ENCODE data around the gene GFM1. TPM values are rescaled to one million over a fixed set of nuclear protein-coding genes. Genes with fewer than 3 reads are reported as not detected.

GFM1 gene
- total RNA-seq, 5 donors from 2014 or later (not counting 1 experiment from before 2014, with no cell fraction given) = 39.0 to 46.8 (median 40.1) TPM

GRCh38 chr3:158702815-158703481 lies 58.6 kb downstream of the GFM1 start:
- ATAC-seq (replicated peaks in 1 of 4) (no peak), DNase-seq (no peak)
- Mint-ChIP-seq H3K4me1 (peaks cover 12 to 19% (median 15%) of the 10 kb centered on the region in 3 donors), H3K27me3 (no peaks in the 10 kb centered on the region), H3K9me3 (no peaks in the 10 kb centered on the region), H3K36me3 (peaks cover 52% of the 10 kb centered on the region), H3K4me3 (no peak overlapping the region), H3K27ac (no peak overlapping the region)
- H3K36me3 ChIP-seq (ENCODE audit: control insufficient read depth in 2 of 2, extremely low read depth in 1 of 2, insufficient read depth in 1 of 2, low read length in 1 of 2) = peaks cover 0 to 11% of the 10 kb centered on the region in 2 donors
- H3K27ac ChIP-seq (ENCODE audit: low read length) = no peak overlapping the region
- POLR2A ChIA-PET = no interaction called here
- H3K4me3 ChIP-seq (ENCODE audit: control insufficient read depth in 1 of 2, extremely low read depth in 1 of 2, low read length in 1 of 2) = no peak overlapping the region
- H3K9me3 ChIP-seq = no peaks in the 10 kb centered on the region
- no peaks in the 10 kb centered on the region for H3K4me1 ChIP-seq (ENCODE audit: control insufficient read depth in 1 of 2, extremely low read depth in 1 of 2, insufficient read depth in 2 of 2, low read length in 2 of 2)
- H3K27me3 ChIP-seq (replicated peaks in 1 of 2; ENCODE audit: control insufficient read depth in 2 of 2, extremely low read depth in 1 of 2, insufficient read depth in 2 of 2, low read length in 1 of 2) = no peaks in the 10 kb centered on the region
- CTCF ChIA-PET = no interaction called here
- 92% methylated on average over 3 of the region's 4 CpGs for WGBS (ENCODE audit: insufficient coverage)

GRCh38 chr3:158703566-158703965 lies 59.2 kb downstream of the GFM1 start:
- Mint-ChIP-seq H3K4me3 (no peak overlapping the region), H3K27me3 (no peaks in the 10 kb centered on the region), H3K9me3 (no peaks in the 10 kb centered on the region), H3K27ac (no peak overlapping the region), H3K4me1 (peaks cover 12 to 19% (median 15%) of the 10 kb centered on the region in 3 donors), H3K36me3 (peaks cover 53% of the 10 kb centered on the region)
- POLR2A ChIA-PET = no interaction called here
- Histone ChIP-seq H3K9me3 (no peaks in the 10 kb centered on the region), H3K27me3 (replicated peaks in 1 of 2; ENCODE audit: control insufficient read depth in 2 of 2, extremely low read depth in 1 of 2, insufficient read depth in 2 of 2, low read length in 1 of 2) (no peaks in the 10 kb centered on the region), H3K4me3 (ENCODE audit: control insufficient read depth in 1 of 2, extremely low read depth in 1 of 2, low read length in 1 of 2) (no peak overlapping the region), H3K27ac (ENCODE audit: low read length) (no peak overlapping the region), H3K4me1 (ENCODE audit: control insufficient read depth in 1 of 2, extremely low read depth in 1 of 2, insufficient read depth in 2 of 2, low read length in 2 of 2) (no peaks in the 10 kb centered on the region), H3K36me3 (ENCODE audit: control insufficient read depth in 2 of 2, extremely low read depth in 1 of 2, insufficient read depth in 1 of 2, low read length in 1 of 2) (peaks cover 0 to 17% of the 10 kb centered on the region in 2 donors)
- DNase-seq = no peak
- no CpG with 5 or more reads among the region's 1 CpG for WGBS (ENCODE audit: insufficient coverage)
- no peak for ATAC-seq (replicated peaks in 1 of 4)
- CTCF ChIA-PET = no interaction called here

- Mint-ChIP-seq H3K9me3 (no peaks in the 10 kb centered on the region), H3K36me3 (peaks cover 59% of the 10 kb centered on the region), H3K4me1 (peaks cover 0 to 6% (median 3%) of the 10 kb centered on the region in 3 donors), H3K4me3 (no peak overlapping the region), H3K27ac (no peak overlapping the region), H3K27me3 (no peaks in the 10 kb centered on the region)
- H3K9me3 ChIP-seq = no peaks in the 10 kb centered on the region
- ATAC-seq (replicated peaks in 1 of 4) = no peak
- no peaks in the 10 kb centered on the region for H3K27me3 ChIP-seq (replicated peaks in 1 of 2; ENCODE audit: control insufficient read depth in 2 of 2, extremely low read depth in 1 of 2, insufficient read depth in 2 of 2, low read length in 1 of 2)
- no peak for DNase-seq
- H3K4me1 ChIP-seq (ENCODE audit: control insufficient read depth in 1 of 2, extremely low read depth in 1 of 2, insufficient read depth in 2 of 2, low read length in 2 of 2) = no peaks in the 10 kb centered on the region
- H3K4me3 ChIP-seq (ENCODE audit: control insufficient read depth in 1 of 2, extremely low read depth in 1 of 2, low read length in 1 of 2) = no peak overlapping the region
- ChIA-PET CTCF (no interaction called here), POLR2A (interaction anchor here in 1 of 2 donors (0.6 kb wide), 1 partner anchor 562 kb away, joined by 4 read pairs; no protein-coding TSS in a partner anchor)
- H3K27ac ChIP-seq (ENCODE audit: low read length) = no peak overlapping the region
- peaks cover 0 to 24% of the 10 kb centered on the region in 2 donors for H3K36me3 ChIP-seq (ENCODE audit: control insufficient read depth in 2 of 2, extremely low read depth in 1 of 2, insufficient read depth in 1 of 2, low read length in 1 of 2)
- WGBS (ENCODE audit: insufficient coverage) = no CpG with 5 or more reads among the region's 4 CpGs
These were observed 65.3 kb downstream of the GFM1 start for GRCh38 chr3:158709666-158710083.

- H3K36me3 ChIP-seq (ENCODE audit: control insufficient read depth in 2 of 2, extremely low read depth in 1 of 2, insufficient read depth in 1 of 2, low read length in 1 of 2) = peaks cover 0 to 24% of the 10 kb centered on the region in 2 donors
- DNase-seq (no peak), ATAC-seq (replicated peaks in 1 of 4) (no peak)
- no CpG with 5 or more reads among the region's 4 CpGs for WGBS (ENCODE audit: insufficient coverage)
- Mint-ChIP-seq H3K36me3 (peaks cover 59% of the 10 kb centered on the region), H3K9me3 (no peaks in the 10 kb centered on the region), H3K4me3 (no peak overlapping the region), H3K4me1 (peaks cover 0 to 12% (median 3%) of the 10 kb centered on the region in 3 donors), H3K27ac (no peak overlapping the region), H3K27me3 (no peaks in the 10 kb centered on the region)
- no peak overlapping the region for H3K4me3 ChIP-seq (ENCODE audit: control insufficient read depth in 1 of 2, extremely low read depth in 1 of 2, low read length in 1 of 2)
- CTCF ChIA-PET = no interaction called here
- H3K9me3 ChIP-seq = no peaks in the 10 kb centered on the region
- H3K27me3 ChIP-seq (replicated peaks in 1 of 2; ENCODE audit: control insufficient read depth in 2 of 2, extremely low read depth in 1 of 2, insufficient read depth in 2 of 2, low read length in 1 of 2) = no peaks in the 10 kb centered on the region
- no peak overlapping the region for H3K27ac ChIP-seq (ENCODE audit: low read length)
- POLR2A ChIA-PET = interaction anchor here in 1 of 2 donors (0.6 kb wide), 1 partner anchor 124 kb away, joined by 3 read pairs; no protein-coding TSS in a partner anchor
- H3K4me1 ChIP-seq (ENCODE audit: control insufficient read depth in 1 of 2, extremely low read depth in 1 of 2, insufficient read depth in 2 of 2, low read length in 2 of 2) = no peaks in the 10 kb centered on the region
These were observed 66.3 kb downstream of the GFM1 start for GRCh38 chr3:158710601-158711000.

- Mint-ChIP-seq H3K9me3 (no peaks in the 10 kb centered on the region), H3K27ac (no peak overlapping the region), H3K27me3 (no peaks in the 10 kb centered on the region), H3K4me3 (no peak overlapping the region), H3K36me3 (peaks cover 57% of the 10 kb centered on the region), H3K4me1 (peaks cover 0 to 12% (median 7%) of the 10 kb centered on the region in 3 donors)
- no peak overlapping the region for H3K4me3 ChIP-seq (ENCODE audit: control insufficient read depth in 1 of 2, extremely low read depth in 1 of 2, low read length in 1 of 2)
- WGBS (ENCODE audit: insufficient coverage) = no CpG with 5 or more reads among the region's 1 CpG
- H3K27ac ChIP-seq (ENCODE audit: low read length) = no peak overlapping the region
- CTCF ChIA-PET = no interaction called here
- peaks cover 0 to 24% of the 10 kb centered on the region in 2 donors for H3K36me3 ChIP-seq (ENCODE audit: control insufficient read depth in 2 of 2, extremely low read depth in 1 of 2, insufficient read depth in 1 of 2, low read length in 1 of 2)
- no peaks in the 10 kb centered on the region for H3K9me3 ChIP-seq
- POLR2A ChIA-PET = no interaction called here
- ATAC-seq (replicated peaks in 1 of 4) (no peak), DNase-seq (no peak)
- no peaks in the 10 kb centered on the region for H3K4me1 ChIP-seq (ENCODE audit: control insufficient read depth in 1 of 2, extremely low read depth in 1 of 2, insufficient read depth in 2 of 2, low read length in 2 of 2)
- no peaks in the 10 kb centered on the region for H3K27me3 ChIP-seq (replicated peaks in 1 of 2; ENCODE audit: control insufficient read depth in 2 of 2, extremely low read depth in 1 of 2, insufficient read depth in 2 of 2, low read length in 1 of 2)
These were observed 67.6 kb downstream of the GFM1 start for GRCh38 chr3:158711886-158712285.

GRCh38 chr3:158712443-158712842 lies 68.1 kb downstream of the GFM1 start:
- Mint-ChIP-seq H3K4me3 (no peak overlapping the region), H3K27me3 (no peaks in the 10 kb centered on the region), H3K4me1 (peaks cover 0 to 17% (median 8%) of the 10 kb centered on the region in 3 donors), H3K36me3 (peaks cover 52% of the 10 kb centered on the region), H3K27ac (no peak overlapping the region), H3K9me3 (no peaks in the 10 kb centered on the region)
- Histone ChIP-seq H3K4me3 (ENCODE audit: control insufficient read depth in 1 of 2, extremely low read depth in 1 of 2, low read length in 1 of 2) (no peak overlapping the region), H3K36me3 (ENCODE audit: control insufficient read depth in 2 of 2, extremely low read depth in 1 of 2, insufficient read depth in 1 of 2, low read length in 1 of 2) (peaks cover 0 to 20% of the 10 kb centered on the region in 2 donors), H3K9me3 (no peaks in the 10 kb centered on the region), H3K27ac (ENCODE audit: low read length) (no peak overlapping the region), H3K4me1 (ENCODE audit: control insufficient read depth in 1 of 2, extremely low read depth in 1 of 2, insufficient read depth in 2 of 2, low read length in 2 of 2) (no peaks in the 10 kb centered on the region), H3K27me3 (replicated peaks in 1 of 2; ENCODE audit: control insufficient read depth in 2 of 2, extremely low read depth in 1 of 2, insufficient read depth in 2 of 2, low read length in 1 of 2) (no peaks in the 10 kb centered on the region)
- ATAC-seq (replicated peaks in 1 of 4) (no peak), DNase-seq (no peak)
- no CpG with 5 or more reads among the region's 1 CpG for WGBS (ENCODE audit: insufficient coverage)
- ChIA-PET CTCF (interaction anchor here in 1 of 2 donors (0.5 kb wide), 1 partner anchor 41 kb away, joined by 3 read pairs; no protein-coding TSS in a partner anchor), POLR2A (no interaction called here)

Data from T-cell (primary cell).